GM12878 (cell line): ENCODE data around the gene NPAS3. TPM values are rescaled to one million over a fixed set of nuclear protein-coding genes. Genes with fewer than 3 reads are reported as not detected.

Experiments used
- ATAC-seq: fragments of 200-7000 bp; cut with Tn5 transposase; 3 replicates; pipeline ENCODE4 v1.9.1; 2020; ENCODE audit warnings: mild to moderate bottlenecking, moderate library complexity
- BruUV-seq: library from RNA; stranded (reverse); fragments of 400-500 nt; replicated peaks from 2 replicates; lab custom pipeline; 2021; lab: Mats Ljungman, UMichigan
- CTCF ChIA-PET: fragments of 300-600 bp; sonication (Branson Sonifier 250); formaldehyde crosslinking; extraction: SDS; loops from one replicate; lab custom pipeline; 2021; ENCODE audit warnings: inconsistent platforms; lab: Yijun Ruan, JAX
- POLR2A ChIA-PET: fragments of 350-600 bp; formaldehyde crosslinking; extraction: SDS; loops from one replicate; lab custom pipeline; 2021; ENCODE audit warnings: inconsistent platforms; lab: Charles Lee
- RAD21 ChIA-PET: fragments of 300-600 bp; sonication (Branson Sonifier 250); formaldehyde crosslinking; loops from one replicate; lab custom pipeline; 2023; ENCODE audit warnings: antibody characterized with exemption; ENCODE audit not compliant: unreplicated experiment; lab: Charles Lee
- SMC1A ChIA-PET: fragments of 300-600 bp; sonication (Branson Sonifier 250); formaldehyde crosslinking; loops from one replicate; lab custom pipeline; 2023; ENCODE audit not compliant: unreplicated experiment, uncharacterized antibody; lab: Charles Lee
- DNase-seq: peaks from one replicate; pipeline ENCODE4 v3.0.0-alpha.2; 2011; ENCODE audit warnings: low read depth, low spot score
- FAIRE-seq: peaks from 3 replicates; lab custom pipeline; 2011; peaks lifted over from hg19 to GRCh38; lab: Jason Lieb, UNC
- H2AFZ ChIP-seq: 2 replicates; pipeline ENCODE4 v1.6.0; 2011; ENCODE audit warnings: low read depth, low read length, control low read depth; ENCODE audit not compliant: control insufficient read depth
- H3K27ac ChIP-seq: 2 replicates; pipeline ENCODE4 v1.5.1; 2011; ENCODE audit warnings: control low read depth; ENCODE audit not compliant: control insufficient read depth, insufficient read depth
- H3K27me3 ChIP-seq, 2 experiments: replicated peaks in 1 of 2; 2 replicates each; pipeline versions ENCODE4 v1.6.0 to v1.6.1; 2011; ENCODE audit warnings: low read length in 1 of 2; ENCODE audit not compliant: control insufficient read depth in 2 of 2, insufficient read depth in 2 of 2
- H3K36me3 ChIP-seq, 2 experiments: 2 replicates each; pipeline ENCODE4 v1.5.1; 2011; ENCODE audit warnings: low read length in 1 of 2; ENCODE audit not compliant: control insufficient read depth in 2 of 2, insufficient read depth in 2 of 2
- H3K4me1 ChIP-seq: 2 replicates; pipeline ENCODE4 v1.6.1; 2011; ENCODE audit warnings: mild to moderate bottlenecking, low read length, moderate library complexity, mixed read lengths; ENCODE audit not compliant: control insufficient read depth, insufficient read depth
- H3K4me2 ChIP-seq: 2 replicates; pipeline ENCODE4 v1.6.0; 2011; ENCODE audit warnings: control low read depth; ENCODE audit not compliant: control insufficient read depth, insufficient read depth
- H3K4me3 ChIP-seq: fragments of 200-600 bp; sonication (generic); 2 replicates; pipeline ENCODE4 v1.5.1; 2016
- H3K79me2 ChIP-seq: 2 replicates; pipeline ENCODE4 v1.6.0; 2011; ENCODE audit warnings: low read length; ENCODE audit not compliant: control insufficient read depth, insufficient read depth
- H3K9ac ChIP-seq: 2 replicates; pipeline ENCODE4 v1.8.0; 2011; ENCODE audit warnings: low read length, control low read depth, mixed read lengths; ENCODE audit not compliant: control insufficient read depth, insufficient read depth
- H3K9me3 ChIP-seq: replicated peaks from 3 replicates; pipeline ENCODE4 v1.5.1; 2011; ENCODE audit warnings: mild to moderate bottlenecking, low read length; ENCODE audit not compliant: control insufficient read depth, insufficient read depth
- H4K20me1 ChIP-seq: 2 replicates; pipeline ENCODE4 v1.6.0; 2011; ENCODE audit not compliant: control insufficient read depth, insufficient read depth
- GATAD2B ChIP-seq: fragments of 450-650 bp; conservative IDR thresholded peaks from 2 replicates; pipeline ENCODE4 v1.6.1; 2017; ENCODE audit warnings: low read depth, mild to moderate bottlenecking, moderate library complexity
- MEF2B ChIP-seq: fragments of 450-650 bp; IDR thresholded peaks from 2 replicates; pipeline ENCODE4 v1.6.1; 2018; ENCODE audit warnings: mild to moderate bottlenecking, moderate library complexity; ENCODE audit not compliant: partially characterized antibody, poor library complexity, severe bottlenecking
- RB1 ChIP-seq: fragments of 450-650 bp; formaldehyde crosslinking; IDR thresholded peaks from 2 replicates; pipeline ENCODE4 v1.6.1; 2017; ENCODE audit warnings: mild to moderate bottlenecking, borderline replicate concordance
- YBX1 ChIP-seq: fragments of 450-650 bp; IDR thresholded peaks from 2 replicates; pipeline ENCODE4 v1.6.1; 2016; ENCODE audit warnings: antibody characterized with exemption
- ZBTB11 ChIP-seq: fragments of 450-650 bp; formaldehyde crosslinking; IDR thresholded peaks from 2 replicates; pipeline ENCODE4 v1.5.0; 2022; ENCODE audit warnings: mild to moderate bottlenecking, missing genetic modification characterization
- WGBS: methylation state at CpG from one replicate; pipeline ENCODE4 v1.1.6; 2016; ENCODE audit warnings: low lambda C conversion rate; ENCODE audit not compliant: insufficient replicate concordance, insufficient coverage; ENCODE audit errors: missing lambda C conversion rate; 5-methylcytosine and 5-hydroxymethylcytosine counted together
- in situ Hi-C: fragments of 300-500 bp; cut with MboI; formaldehyde crosslinking; loops from 9 replicates; pipeline ENCODE4 v1.14.3; 2018; ENCODE audit warnings: mixed read lengths
- intact Hi-C: fragments of 100-400 bp; cut with micrococcal nuclease; formaldehyde crosslinking; loops from one replicate; pipeline ENCODE4 v1.14.2; 2022; ENCODE audit not compliant: unreplicated experiment
- polyA plus RNA-seq, 11 experiments: library from polyadenylated mRNA; depleted of rRNA in 4 of 11; unstranded in 6 of 11; stranded (reverse) in 5 of 11; fragments of >200 nt; fragmentation: Nextera tagmentation in 4 of 11; fragmentation: Illumina TruSeq in 1 of 11; extraction: Ambion mirVana in 4 of 11; extraction: Trizol in 1 of 11; gene quantifications; 1 replicate in 1 of 11; 2 replicates in 10 of 11; pipeline versions ENCODE4 v1.2.1 to v1.2.3, GENCODE V29; 2011 to 2016; ENCODE audit warnings: inconsistent platforms in 2 of 11, missing spikeins in 2 of 11, low read depth in 1 of 11
- total RNA-seq, 4 experiments: library from RNA; depleted of rRNA in 3 of 4; stranded (reverse); fragments of >200 nt in 3 of 4; fragmentation: Illumina TruSeq in 1 of 4; extraction: Trizol in 1 of 4; gene quantifications; 2 replicates each; pipeline versions ENCODE4 v1.2.1 to v1.2.3, GENCODE V29; 2013 to 2021

Gene NPAS3
- total and polyA plus RNA-seq, 10 of the 15 experiments (the other 5 are each of a cell fraction or from before 2014, with no cell fraction given), result under 0.01 to 2.7 (median 0.03) TPM; not detected in 6

GRCh38 chr14:33510063-33510481, 571.4 kb downstream of the NPAS3 start:
- ChIA-PET RAD21 (interaction anchor here (0.8 to 8.8 kb wide), 21 partner anchors 9 to 282 kb away, joined by 3 to 209 read pairs (median 11); no protein-coding TSS in a partner anchor), POLR2A (interaction anchor here (0.9 to 7.5 kb wide), 12 partner anchors 8 to 165 kb away, joined by 3 to 101 read pairs (median 4); no protein-coding TSS in a partner anchor), SMC1A (interaction anchor here (0.8 to 14.2 kb wide), 24 partner anchors 10 to 282 kb away, joined by 3 to 298 read pairs (median 5); no protein-coding TSS in a partner anchor), CTCF (interaction anchor here (0.8 to 8.3 kb wide), 20 partner anchors 8 to 282 kb away, joined by 3 to 138 read pairs (median 7); no protein-coding TSS in a partner anchor)
- Histone ChIP-seq H3K4me1 (no peaks in the 10 kb centered on the region), H4K20me1 (no peaks in the 10 kb centered on the region), H3K9me3 (no peaks in the 10 kb centered on the region), H3K4me2 (no peak overlapping the region), H3K4me3 (no peak overlapping the region), H3K79me2 (no peaks in the 10 kb centered on the region), H3K27ac (no peak overlapping the region), H3K9ac (no peak overlapping the region), H3K36me3 (no peaks in the 10 kb centered on the region), H2AFZ (no peak overlapping the region), H3K27me3 (peaks cover 0 to 2% of the 10 kb centered on the region in 2 experiments; a peak in 2 of 4 replicates)
- no peak for TF ChIP-seq MEF2B
- no peak for FAIRE-seq
- no TSS peak for BruUV-seq
- WGBS, result 48% methylated on average over 6 of the region's 6 CpGs
- DNase-seq, result no peak
- in situ Hi-C loops, result no loop called here
- ATAC-seq, result no peak
- intact Hi-C loops, result no loop called here

GRCh38 chr14:33510991-33511390, 572.3 kb downstream of the NPAS3 start:
- Histone ChIP-seq H3K36me3 (no peaks in the 10 kb centered on the region), H3K4me2 (no peak overlapping the region)
- ATAC-seq, result peak; percentile 34
- WGBS, result 10% methylated on average over 3 of the region's 3 CpGs
- TF ChIP-seq ZBTB11 (no peak), YBX1 (peak; percentile 29; the same call in 1 of the 2 replicates), GATAD2B (0 out of 2 replicates have a peak, but pooled peaks have one; percentile 39), RB1 (peak; percentile 56; the same call in 1 of the 2 replicates), MEF2B (peak; percentile 98)
- TF ChIP-seq, all 136 proteins: peak for 4
- CTCF ChIA-PET, result interaction anchor here (1.0 to 8.3 kb wide), 20 partner anchors 7 to 281 kb away, joined by 3 to 138 read pairs (median 9); no protein-coding TSS in a partner anchor
- Histone ChIP-seq H3K9me3 (no peaks in the 10 kb centered on the region), H3K27ac (no peak overlapping the region), H3K27me3 (peaks cover 0 to 2% of the 10 kb centered on the region in 2 experiments; a peak in 1 of 4 replicates), H2AFZ (no peak overlapping the region), H3K9ac (no peak overlapping the region), H3K4me3 (no peak overlapping the region), H3K79me2 (no peaks in the 10 kb centered on the region), H3K4me1 (no peaks in the 10 kb centered on the region), H4K20me1 (no peaks in the 10 kb centered on the region)
- in situ Hi-C loops (no loop called here), intact Hi-C loops (no loop called here)
- SMC1A ChIA-PET, result interaction anchor here (0.6 to 14.2 kb wide), 21 partner anchors 15 to 588 kb away, joined by 3 to 298 read pairs (median 6); no protein-coding TSS in a partner anchor
- RAD21 ChIA-PET, result interaction anchor here (0.6 to 8.8 kb wide), 23 partner anchors 10 to 281 kb away, joined by 3 to 209 read pairs (median 11); no protein-coding TSS in a partner anchor
- DNase-seq (no peak), FAIRE-seq (no peak)
- BruUV-seq, result no TSS peak
- POLR2A ChIA-PET, result interaction anchor here (0.9 to 7.5 kb wide), 10 partner anchors 9 to 281 kb away, joined by 3 to 101 read pairs (median 6); no protein-coding TSS in a partner anchor
